PC-9 (cell line): ENCODE results near the gene SLC39A12. TPM values are rescaled to one million over a fixed set of nuclear protein-coding genes. Genes with fewer than 3 reads are reported as not detected.

Source experiments
- BruUV-seq: library from RNA; stranded (reverse); fragments of 400-500 nt; replicated peaks from 2 replicates; lab custom pipeline; 2021; lab: Mats Ljungman, UMichigan
- CTCF ChIA-PET: fragments of 300-600 bp; sonication (Branson Sonifier 250); formaldehyde crosslinking; loops from one replicate; lab custom pipeline; 2022; ENCODE audit warnings: antibody characterized with exemption; lab: Charles Lee
- POLR2A ChIA-PET: fragments of 300-600 bp; sonication (Branson Sonifier 250); formaldehyde crosslinking; loops from one replicate; lab custom pipeline; 2022; ENCODE audit warnings: antibody characterized with exemption; ENCODE audit not compliant: unreplicated experiment; lab: Charles Lee
- DNase-seq, 2 experiments: peaks; one replicate each; pipeline versions ENCODE4 v3.0.0 to v3.0.0-alpha.2; 2015 to 2022; ENCODE audit warnings: mixed read lengths in 1 of 2
- H2AFZ ChIP-seq: fragments of 200-600 bp; sonication (generic); 2 replicates; pipeline ENCODE4 v1.8.1; 2017; ENCODE audit warnings: antibody characterized with exemption
- H3F3A ChIP-seq: fragments of 200-600 bp; sonication (generic); 2 replicates; pipeline ENCODE4 v1.8.1; 2017; ENCODE audit warnings: antibody characterized with exemption, mild to moderate bottlenecking, low read depth; ENCODE audit not compliant: insufficient read depth
- H3K27ac ChIP-seq: fragments of 200-600 bp; sonication (generic); 2 replicates; pipeline ENCODE4 v1.6.1; 2016; ENCODE audit warnings: mixed run types
- H3K27me3 ChIP-seq: fragments of 200-600 bp; sonication (generic); 2 replicates; pipeline ENCODE4 v1.6.1; 2016; ENCODE audit warnings: low read depth, mixed run types; ENCODE audit not compliant: insufficient read depth
- H3K36me3 ChIP-seq: fragments of 200-600 bp; sonication (generic); 2 replicates; pipeline ENCODE4 v1.6.1; 2016; ENCODE audit warnings: low read depth, mixed run types
- H3K4me1 ChIP-seq: fragments of 200-600 bp; sonication (generic); replicated peaks from 2 replicates; pipeline ENCODE4 v1.6.1; 2016; ENCODE audit warnings: mixed run types; ENCODE audit not compliant: insufficient read depth
- H3K4me2 ChIP-seq: fragments of 200-600 bp; sonication (generic); 2 replicates; pipeline ENCODE4 v1.6.1; 2017; ENCODE audit warnings: mixed run types
- H3K4me3 ChIP-seq: fragments of 200-600 bp; sonication (generic); 2 replicates; pipeline ENCODE4 v1.6.1; 2016; ENCODE audit warnings: mixed run types
- H3K79me2 ChIP-seq: fragments of 200-600 bp; sonication (generic); 2 replicates; pipeline ENCODE4 v1.6.1; 2017; ENCODE audit warnings: low read depth, mixed run types
- H3K9me2 ChIP-seq: fragments of 200-600 bp; sonication (generic); 2 replicates; pipeline ENCODE4 v1.8.1; 2017; ENCODE audit warnings: mild to moderate bottlenecking; ENCODE audit not compliant: insufficient read depth
- H3K9me3 ChIP-seq: fragments of 200-600 bp; sonication (generic); 2 replicates; pipeline ENCODE4 v1.8.1; 2016; ENCODE audit warnings: low read depth; ENCODE audit not compliant: insufficient read depth
- H4K20me1 ChIP-seq: fragments of 200-600 bp; sonication (generic); 2 replicates; pipeline ENCODE4 v1.8.1; 2017; ENCODE audit not compliant: insufficient read depth
- EZH2 ChIP-seq: fragments of 200-600 bp; sonication (generic); IDR thresholded peaks from 2 replicates; pipeline ENCODE4 v1.8.0; 2017; ENCODE audit warnings: antibody characterized with exemption, low read depth
- intact Hi-C: fragments of 100-400 bp; cut with micrococcal nuclease; formaldehyde crosslinking; loops from one replicate; pipeline ENCODE4 v1.10.0; 2022; ENCODE audit not compliant: unreplicated experiment
- total RNA-seq: library from RNA; stranded (reverse); gene quantifications from 2 replicates; pipeline ENCODE4 v1.2.3, GENCODE V29; 2021
- TF ChIP-seq, protein P1 (sequence below): fragments of 200-600 bp; sonication (generic); conservative IDR thresholded peaks from 2 replicates; pipeline ENCODE4 v1.6.1; 2017; ENCODE audit warnings: mixed run types, antibody characterized with exemption, mild to moderate bottlenecking, moderate library complexity

SLC39A12 gene
- total RNA-seq, 1 experiment from 2014 or later: not detected

DNA sequence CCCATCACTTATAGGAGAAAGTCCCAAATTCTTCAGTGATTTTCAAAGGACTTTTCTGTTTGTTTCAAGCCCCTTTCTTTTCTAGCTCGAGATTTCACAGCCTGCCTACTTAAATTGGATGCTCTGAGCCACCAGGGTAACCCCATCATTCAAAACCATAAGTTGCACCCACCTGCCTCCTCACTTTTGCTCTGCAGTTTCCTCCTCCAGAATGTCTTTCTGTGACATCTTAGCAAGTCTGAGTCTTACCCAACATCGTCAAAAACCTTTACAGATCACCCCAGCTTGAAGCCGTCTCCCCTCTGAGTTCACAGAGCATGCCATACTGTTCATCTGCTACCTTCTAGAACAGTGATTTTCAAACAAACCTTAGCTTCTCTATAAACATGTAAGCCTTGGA lies 124.2 kb downstream of the SLC39A12 start:
- Histone ChIP-seq H2AFZ (no peak overlapping the region), H4K20me1 (no peaks in the 10 kb centered on the region), H3F3A (no peaks in the 10 kb centered on the region), H3K9me3 (no peaks in the 10 kb centered on the region), H3K36me3 (no peaks in the 10 kb centered on the region), H3K4me3 (no peak overlapping the region), H3K27me3 (no peaks in the 10 kb centered on the region), H3K79me2 (no peaks in the 10 kb centered on the region), H3K27ac (no peak overlapping the region), H3K9me2 (no peaks in the 10 kb centered on the region), H3K4me1 (no peaks in the 10 kb centered on the region), H3K4me2 (no peak overlapping the region)
- ChIA-PET CTCF (no interaction called here), POLR2A (no interaction called here)
- TF ChIP-seq, protein P1, sequence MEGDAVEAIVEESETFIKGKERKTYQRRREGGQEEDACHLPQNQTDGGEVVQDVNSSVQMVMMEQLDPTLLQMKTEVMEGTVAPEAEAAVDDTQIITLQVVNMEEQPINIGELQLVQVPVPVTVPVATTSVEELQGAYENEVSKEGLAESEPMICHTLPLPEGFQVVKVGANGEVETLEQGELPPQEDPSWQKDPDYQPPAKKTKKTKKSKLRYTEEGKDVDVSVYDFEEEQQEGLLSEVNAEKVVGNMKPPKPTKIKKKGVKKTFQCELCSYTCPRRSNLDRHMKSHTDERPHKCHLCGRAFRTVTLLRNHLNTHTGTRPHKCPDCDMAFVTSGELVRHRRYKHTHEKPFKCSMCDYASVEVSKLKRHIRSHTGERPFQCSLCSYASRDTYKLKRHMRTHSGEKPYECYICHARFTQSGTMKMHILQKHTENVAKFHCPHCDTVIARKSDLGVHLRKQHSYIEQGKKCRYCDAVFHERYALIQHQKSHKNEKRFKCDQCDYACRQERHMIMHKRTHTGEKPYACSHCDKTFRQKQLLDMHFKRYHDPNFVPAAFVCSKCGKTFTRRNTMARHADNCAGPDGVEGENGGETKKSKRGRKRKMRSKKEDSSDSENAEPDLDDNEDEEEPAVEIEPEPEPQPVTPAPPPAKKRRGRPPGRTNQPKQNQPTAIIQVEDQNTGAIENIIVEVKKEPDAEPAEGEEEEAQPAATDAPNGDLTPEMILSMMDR: no peak
- TF ChIP-seq EZH2: no peak
- intact Hi-C loops: no loop called here
- BruUV-seq: no TSS peak
- DNase-seq: no peak

DNA sequence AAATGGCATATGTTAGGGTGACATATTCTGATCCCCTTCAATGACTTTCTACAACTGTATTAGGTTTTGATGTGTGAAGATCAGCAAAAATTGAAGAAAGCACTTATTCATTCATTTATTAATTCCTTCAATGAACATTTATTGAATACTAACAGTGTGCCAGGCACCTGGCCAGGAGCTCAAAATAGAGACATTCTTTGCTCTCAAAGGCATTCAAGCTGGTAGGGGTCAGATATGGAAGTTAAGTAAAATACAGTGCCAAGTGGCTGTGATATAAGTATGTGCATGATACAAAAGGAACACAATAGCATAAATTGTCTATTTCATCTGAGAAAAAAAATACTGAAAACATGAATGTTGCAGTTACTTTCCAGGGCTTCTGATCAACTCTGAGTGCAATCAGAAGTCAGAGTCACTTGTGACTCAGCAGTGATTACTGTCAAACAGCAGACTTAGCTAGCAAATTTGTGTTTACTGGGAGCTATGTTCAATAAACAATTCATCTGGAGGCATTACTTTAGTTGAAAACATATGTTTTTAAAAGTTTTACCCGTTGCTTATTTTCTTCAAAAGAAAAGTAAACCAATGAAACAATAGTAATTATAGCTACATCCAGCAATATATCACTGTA lies 128.1 kb downstream of the SLC39A12 start:
- no TSS peak for BruUV-seq
- no peaks in the 10 kb centered on the region for H3K36me3 ChIP-seq
- H3K4me1 ChIP-seq: no peaks in the 10 kb centered on the region

DNA sequence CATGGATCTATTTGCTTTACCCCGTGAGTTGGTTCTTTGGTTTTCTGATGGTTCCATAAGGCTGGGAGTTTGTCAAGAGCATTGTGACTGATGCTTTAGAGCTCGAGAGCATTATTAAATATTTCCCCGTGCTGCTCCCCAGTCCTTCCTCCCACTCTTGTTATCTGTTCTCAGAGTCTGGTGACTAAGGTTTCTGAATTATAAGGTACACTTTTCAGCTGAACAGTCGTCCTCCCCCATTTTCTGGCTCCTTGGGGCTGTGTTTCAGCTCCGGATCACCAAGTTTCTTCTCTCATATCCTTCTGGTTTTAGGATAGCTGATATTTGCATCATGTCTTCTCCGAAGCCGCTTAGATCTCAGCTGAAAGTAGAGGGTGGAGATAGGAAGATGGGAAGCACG lies 130.7 kb downstream of the SLC39A12 start:
- CTCF ChIA-PET: no interaction called here

More for the DNA sequence above, 128.1 kb downstream of the SLC39A12 start:
- Histone ChIP-seq H2AFZ (no peak overlapping the region), H3K4me3 (no peak overlapping the region), H3F3A (no peaks in the 10 kb centered on the region), H3K9me2 (no peaks in the 10 kb centered on the region), H3K9me3 (no peaks in the 10 kb centered on the region), H3K4me2 (no peak overlapping the region), H4K20me1 (no peaks in the 10 kb centered on the region), H3K27ac (no peak overlapping the region), H3K79me2 (no peaks in the 10 kb centered on the region), H3K27me3 (no peaks in the 10 kb centered on the region)
- intact Hi-C loops: no loop called here
- ChIA-PET CTCF (no interaction called here), POLR2A (no interaction called here)
- TF ChIP-seq, protein P1: no peak
- DNase-seq: no peak

More for the DNA sequence above, 130.7 kb downstream of the SLC39A12 start:
- H3K27me3 ChIP-seq: no peaks in the 10 kb centered on the region
- TF ChIP-seq EZH2: no peak
- TF ChIP-seq, protein P1: no peak
- intact Hi-C loops: no loop called here
- DNase-seq: no peak
- H3K36me3 ChIP-seq: no peaks in the 10 kb centered on the region
- H3F3A ChIP-seq: no peaks in the 10 kb centered on the region
- H4K20me1 ChIP-seq: no peaks in the 10 kb centered on the region
- H3K4me1 ChIP-seq: no peaks in the 10 kb centered on the region
- no peaks in the 10 kb centered on the region for H3K9me2 ChIP-seq
- no peaks in the 10 kb centered on the region for H3K79me2 ChIP-seq
- H3K4me3 ChIP-seq: no peak overlapping the region
- no TSS peak for BruUV-seq
- no peaks in the 10 kb centered on the region for H3K9me3 ChIP-seq
- H2AFZ ChIP-seq: no peak overlapping the region
- no peak overlapping the region for H3K27ac ChIP-seq
- H3K4me2 ChIP-seq: no peak overlapping the region
- POLR2A ChIA-PET: no interaction called here
